SK-N-SH (cell line): ENCODE results near the gene SNRNP70. TPM values are rescaled to one million over a fixed set of nuclear protein-coding genes. Genes with fewer than 3 reads are reported as not detected.
"Not testable (repeated sequence)": the region's sequence is repeated elsewhere in the genome, so short reads cannot be mapped to it uniquely, and the experiment has no call there.

ENCODE experiments used
- CTCF ChIA-PET: fragments of 300-600, 350-600 bp; formaldehyde crosslinking; extraction: SDS; loops from one replicate; lab custom pipeline; 2021; lab: Yijun Ruan, JAX
- POLR2A ChIA-PET: fragments of 350-600 bp; sonication (Branson Sonifier 250); formaldehyde crosslinking; extraction: SDS; loops from one replicate; lab custom pipeline; 2020; ENCODE audit warnings: antibody characterized with exemption, inconsistent platforms; lab: Yijun Ruan, JAX
- DNase-seq: peaks from one replicate; pipeline ENCODE4 v3.0.0; 2012
- H2AFZ ChIP-seq: fragments of 200-600 bp; sonication (generic); 2 replicates; pipeline ENCODE4 v1.8.1; 2016; ENCODE audit warnings: antibody characterized with exemption, mild to moderate bottlenecking, low read depth
- H3F3A ChIP-seq: fragments of 200-600 bp; sonication (generic); replicated peaks from 2 replicates; pipeline ENCODE3; 2016; ENCODE audit warnings: antibody characterized with exemption, mild to moderate bottlenecking; ENCODE audit not compliant: insufficient read depth
- H3K27ac ChIP-seq, 2 experiments: fragments of 200-500 bp in 1 of 2; fragments of 200-600 bp in 1 of 2; sonication (Bioruptor generic) in 1 of 2; sonication (generic), shearing (Covaris generic) in 1 of 2; 2 replicates each; pipeline versions ENCODE4 v1.5.1 to v1.6.1; 2014 to 2016; ENCODE audit warnings: low read depth in 2 of 2, inconsistent platforms in 1 of 2, low read length in 1 of 2, mild to moderate bottlenecking in 1 of 2, mixed read lengths in 1 of 2
- H3K27me3 ChIP-seq: fragments of 200-600 bp; sonication (generic), shearing (Covaris generic); 2 replicates; pipeline ENCODE4 v1.6.1; 2016; ENCODE audit warnings: mixed run types; ENCODE audit not compliant: insufficient read depth
- H3K36me3 ChIP-seq, 2 experiments: fragments of 200-500 bp in 1 of 2; fragments of 200-600 bp in 1 of 2; sonication (Bioruptor generic) in 1 of 2; sonication (generic) in 1 of 2; replicated peaks in 1 of 2; 2 replicates each; pipeline versions ENCODE3 to v1.5.1; 2014 to 2016; ENCODE audit warnings: low read length in 1 of 2, mild to moderate bottlenecking in 1 of 2; ENCODE audit not compliant: insufficient read depth in 2 of 2, control insufficient read depth in 1 of 2
- H3K4me1 ChIP-seq, 2 experiments: fragments of 200-500 bp in 1 of 2; fragments of 200-600 bp in 1 of 2; sonication (Bioruptor generic) in 1 of 2; sonication (generic), shearing (Covaris generic) in 1 of 2; 2 replicates each; pipeline versions ENCODE4 v1.5.1 to v1.6.1; 2014 to 2016; ENCODE audit warnings: low read depth in 1 of 2, low read length in 1 of 2, mixed run types in 1 of 2; ENCODE audit not compliant: insufficient read depth in 2 of 2, control insufficient read depth in 1 of 2
- H3K4me2 ChIP-seq: fragments of 200-600 bp; sonication (generic), shearing (Covaris generic); 2 replicates; pipeline ENCODE4 v1.6.1; 2017; ENCODE audit warnings: mixed run types
- H3K4me3 ChIP-seq, 2 experiments: fragments of 200-500 bp in 1 of 2; fragments of 200-600 bp in 1 of 2; sonication (Bioruptor generic) in 1 of 2; sonication (generic), shearing (Covaris generic) in 1 of 2; 2 replicates each; pipeline versions ENCODE4 v1.5.1 to v1.8.1; 2014 to 2016; ENCODE audit warnings: low read depth in 2 of 2, inconsistent platforms in 1 of 2, low read length in 1 of 2, mild to moderate bottlenecking in 1 of 2, mixed read lengths in 1 of 2, moderate library complexity in 1 of 2
- H3K79me2 ChIP-seq: fragments of 200-600 bp; sonication (generic); 2 replicates; pipeline ENCODE4 v1.8.1; 2017; ENCODE audit warnings: mild to moderate bottlenecking; ENCODE audit not compliant: insufficient read depth
- H3K9ac ChIP-seq: fragments of 200-600 bp; sonication (generic); 2 replicates; pipeline ENCODE4 v1.6.1; 2017; ENCODE audit warnings: mixed run types
- H3K9me2 ChIP-seq: fragments of 200-600 bp; sonication (generic); 2 replicates; pipeline ENCODE4 v1.6.1; 2017; ENCODE audit warnings: mixed run types
- H3K9me3 ChIP-seq: fragments of 200-600 bp; sonication (generic); 2 replicates; pipeline ENCODE4 v1.6.1; 2017; ENCODE audit warnings: mixed run types, mild to moderate bottlenecking, moderate library complexity
- H4K20me1 ChIP-seq: fragments of 200-600 bp; sonication (generic); 2 replicates; pipeline ENCODE4 v1.6.1; 2017; ENCODE audit warnings: mild to moderate bottlenecking, mixed run types; ENCODE audit not compliant: insufficient read depth
- ELF1 ChIP-seq: IDR thresholded peaks from 2 replicates; pipeline ENCODE4 v1.4.0; 2012
- EZH2phosphoT487 ChIP-seq: fragments of 200-600 bp; sonication (generic); IDR thresholded peaks from 2 replicates; pipeline ENCODE4 v1.6.1; 2017; ENCODE audit warnings: low read depth, mixed run types, mild to moderate bottlenecking, antibody characterized with exemption, moderate library complexity, borderline replicate concordance
- FOSL2 ChIP-seq: IDR thresholded peaks from 2 replicates; pipeline ENCODE4 v1.4.0; 2012; ENCODE audit warnings: low read depth, mild to moderate bottlenecking, moderate library complexity, borderline replicate concordance
- GABPA ChIP-seq: IDR thresholded peaks from 2 replicates; pipeline ENCODE4 v1.4.0; 2012; ENCODE audit warnings: low read depth, mild to moderate bottlenecking
- IRF3 ChIP-seq: fragments of 150-350 bp; IDR thresholded peaks from 2 replicates; pipeline ENCODE4 v1.6.1; 2016; ENCODE audit warnings: mild to moderate bottlenecking, low read depth, low read length
- MEF2A ChIP-seq: IDR thresholded peaks from 2 replicates; pipeline ENCODE4 v1.4.0; 2012; ENCODE audit warnings: low read depth, borderline replicate concordance
- MXI1 ChIP-seq: IDR thresholded peaks from 2 replicates; pipeline ENCODE4 v1.6.1; 2012; ENCODE audit warnings: mild to moderate bottlenecking, low read depth, low read length, improper control_type of control experiment
- NRF1 ChIP-seq: IDR thresholded peaks from 2 replicates; pipeline ENCODE4 v1.6.1; 2012; ENCODE audit warnings: low read depth, mild to moderate bottlenecking, low read length
- PBX3 ChIP-seq: IDR thresholded peaks from 2 replicates; pipeline ENCODE4; 2012
- RAD21 ChIP-seq: IDR thresholded peaks from 2 replicates; pipeline ENCODE4 v1.6.1; 2012; ENCODE audit warnings: mild to moderate bottlenecking, low read length
- RCOR1 ChIP-seq: fragments of 150-350 bp; IDR thresholded peaks from 2 replicates; pipeline ENCODE4 v1.6.1; 2017; ENCODE audit warnings: antibody characterized with exemption, low read length
- REST ChIP-seq: IDR thresholded peaks from 2 replicates; pipeline ENCODE4 v1.6.1; 2012; ENCODE audit warnings: mild to moderate bottlenecking, low read depth, low read length, moderate library complexity
- TEAD4 ChIP-seq: IDR thresholded peaks from 2 replicates; pipeline ENCODE4 v1.4.0; 2012; ENCODE audit warnings: mild to moderate bottlenecking, borderline replicate concordance; ENCODE audit not compliant: insufficient read depth
- WGBS: methylation state at CpG from one replicate; pipeline ENCODE4 v1.1.6; 2017; ENCODE audit warnings: low lambda C conversion rate; 5-methylcytosine and 5-hydroxymethylcytosine counted together
- polyA plus RNA-seq, 3 experiments: library from polyadenylated mRNA; depleted of rRNA; stranded (reverse); fragments of >200 nt; gene quantifications; 2 replicates each; pipeline ENCODE4 v1.2.3, GENCODE V29; 2012

The SNRNP70 gene
- polyA plus RNA-seq, 1 of the 3 experiments (the other 2 are of a cell fraction): 359 TPM

GRCh38 chr19:49145573-49146407 is 60.5 kb downstream of the SNRNP70 start (continued):
- TF ChIP-seq PBX3 (no peak), REST (no peak), TEAD4 (no peak), RAD21 (peak; percentile 69), NRF1 (no peak)
- TF ChIP-seq, all 33 proteins: peak for 6

- CTCF ChIA-PET: interaction anchor here (0.6 to 11.1 kb wide), 22 partner anchors 9 to 509 kb away, joined by 3 to 87 read pairs (median 4); partner anchors contain the start of genes HRC, LIN7B, PPFIA3 and TRPM4
- not testable (repeated sequence) for H3K9me2 ChIP-seq, H3K79me2 ChIP-seq, H3K9ac ChIP-seq, H3K36me3 ChIP-seq, H3K4me2 ChIP-seq, H3K9me3 ChIP-seq, H3K27ac ChIP-seq, H3K27me3 ChIP-seq, H3K4me3 ChIP-seq, H2AFZ ChIP-seq, H4K20me1 ChIP-seq, DNase-seq
- Histone ChIP-seq H3F3A (peaks cover 16% of the 10 kb centered on the region), H3K4me1 (peaks cover 3 to 28% of the 10 kb centered on the region in 2 experiments; a peak in 2 of 4 replicates)
- WGBS: 54% methylated on average over 7 of the region's 7 CpGs
- POLR2A ChIA-PET: interaction anchor here (0.7 kb wide), 1 partner anchor 33 kb away, joined by 3 read pairs; the partner anchor contains the start of gene LIN7B
Observed at GRCh38 chr19:49146408-49146770, 61.1 kb downstream of the SNRNP70 start.

GRCh38 chr19:49148044-49148682 is 62.9 kb downstream of the SNRNP70 start:
- no peak for DNase-seq
- H3K4me1 ChIP-seq: peaks cover 3 to 27% of the 10 kb centered on the region in 2 experiments; a peak in 2 of 4 replicates
- no peak overlapping the region for H2AFZ ChIP-seq
- no peaks in the 10 kb centered on the region for H3K9me3 ChIP-seq
- H3K79me2 ChIP-seq: no peaks in the 10 kb centered on the region
- no peaks in the 10 kb centered on the region for H3K36me3 ChIP-seq
- no peak overlapping the region for H3K4me3 ChIP-seq
- CTCF ChIA-PET: interaction anchor here (2.3 to 11.1 kb wide), 2 partner anchors 50 to 51 kb away, joined by 12 to 87 read pairs; no protein-coding TSS in a partner anchor
- H3K9ac ChIP-seq: no peak overlapping the region
- H3K9me2 ChIP-seq: no peaks in the 10 kb centered on the region
- no peak overlapping the region for H3K27ac ChIP-seq
- H3K4me2 ChIP-seq: peak overlapping the region; percentile 100; the same call in 1 of the 2 replicates
- H3F3A ChIP-seq: peaks cover 24% of the 10 kb centered on the region
- H4K20me1 ChIP-seq: no peaks in the 10 kb centered on the region
- 93% methylated on average over 9 of the region's 11 CpGs for WGBS
- H3K27me3 ChIP-seq: no peaks in the 10 kb centered on the region
- POLR2A ChIA-PET: interaction anchor here (0.5 to 1.5 kb wide), 2 partner anchors 49 to 50 kb away, joined by 3 read pairs; no protein-coding TSS in a partner anchor
- TF ChIP-seq FOSL2 (no peak), IRF3 (no peak), GABPA (no peak), ELF1 (no peak), MXI1 (no peak), PBX3 (no peak), MEF2A (no peak), RAD21 (no peak), RCOR1 (no peak), EZH2phosphoT487 (no peak)
